Ascending aorta (tissue), 2 donors: Measurements from ENCODE around the gene TMEM266. TPM values are rescaled to one million over a fixed set of nuclear protein-coding genes. Genes with fewer than 3 reads are reported as not detected.
"Not testable (repeated sequence)": the region's sequence is repeated elsewhere in the genome, so short reads cannot be mapped to it uniquely, and the experiment has no call there.

Experiments
- DNase-seq, 2 donors: peaks; one replicate each; pipeline ENCODE4 v3.0.0-alpha.2; 2019; ENCODE audit warnings: low spot score in 2 of 2
- H3K27ac ChIP-seq, 2 donors: fragments of 200-600 bp; sonication (generic); one replicate each; pipeline ENCODE4 v1.5.1; 2016 to 2017; ENCODE audit warnings: mild to moderate bottlenecking in 1 of 2
- H3K27me3 ChIP-seq: fragments of 200-600 bp; sonication (generic); one replicate; pipeline ENCODE4 v1.5.1; 2017
- H3K36me3 ChIP-seq, 2 donors: fragments of 200-600 bp; sonication (generic); one replicate each; pipeline ENCODE4 v1.5.1; 2016
- H3K4me1 ChIP-seq, 2 donors: fragments of 200-600 bp; sonication (generic); one replicate each; pipeline ENCODE4 v1.5.1; 2016 to 2017; ENCODE audit warnings: mild to moderate bottlenecking in 1 of 2
- H3K4me3 ChIP-seq, 2 donors: fragments of 200-600 bp; sonication (generic); one replicate each; pipeline ENCODE4 v1.5.1; 2016 to 2017; ENCODE audit warnings: mild to moderate bottlenecking in 1 of 2
- H3K9me3 ChIP-seq, 2 donors: fragments of 200-600 bp; sonication (generic); one replicate each; pipeline ENCODE4 v1.5.1; 2016
- intact Hi-C: fragments of 100-400 bp; cut with DNase I; formaldehyde crosslinking; loops from one replicate; pipeline ENCODE4 v1.15.1; 2023
- total RNA-seq: library from RNA; depleted of rRNA; stranded (reverse); fragments of >200 nt; gene quantifications from one replicate; pipeline ENCODE4 v1.1.0, GENCODE V29; 2016
- TF ChIP-seq, protein P1 (sequence below), 3 experiments: fragments of 200-600 bp in 2 of 3; fragments of 450-650 bp in 1 of 3; sonication (generic) in 2 of 3; IDR thresholded peaks; one replicate each; pipeline ENCODE4 v1.5.1; 2016 to 2019; ENCODE audit warnings: antibody characterized with exemption in 3 of 3, mild to moderate bottlenecking in 1 of 3, moderate library complexity in 1 of 3

TMEM266 gene, protein sequence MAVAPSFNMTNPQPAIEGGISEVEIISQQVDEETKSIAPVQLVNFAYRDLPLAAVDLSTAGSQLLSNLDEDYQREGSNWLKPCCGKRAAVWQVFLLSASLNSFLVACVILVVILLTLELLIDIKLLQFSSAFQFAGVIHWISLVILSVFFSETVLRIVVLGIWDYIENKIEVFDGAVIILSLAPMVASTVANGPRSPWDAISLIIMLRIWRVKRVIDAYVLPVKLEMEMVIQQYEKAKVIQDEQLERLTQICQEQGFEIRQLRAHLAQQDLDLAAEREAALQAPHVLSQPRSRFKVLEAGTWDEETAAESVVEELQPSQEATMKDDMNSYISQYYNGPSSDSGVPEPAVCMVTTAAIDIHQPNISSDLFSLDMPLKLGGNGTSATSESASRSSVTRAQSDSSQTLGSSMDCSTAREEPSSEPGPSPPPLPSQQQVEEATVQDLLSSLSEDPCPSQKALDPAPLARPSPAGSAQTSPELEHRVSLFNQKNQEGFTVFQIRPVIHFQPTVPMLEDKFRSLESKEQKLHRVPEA
- not detected for total RNA-seq

DNA sequence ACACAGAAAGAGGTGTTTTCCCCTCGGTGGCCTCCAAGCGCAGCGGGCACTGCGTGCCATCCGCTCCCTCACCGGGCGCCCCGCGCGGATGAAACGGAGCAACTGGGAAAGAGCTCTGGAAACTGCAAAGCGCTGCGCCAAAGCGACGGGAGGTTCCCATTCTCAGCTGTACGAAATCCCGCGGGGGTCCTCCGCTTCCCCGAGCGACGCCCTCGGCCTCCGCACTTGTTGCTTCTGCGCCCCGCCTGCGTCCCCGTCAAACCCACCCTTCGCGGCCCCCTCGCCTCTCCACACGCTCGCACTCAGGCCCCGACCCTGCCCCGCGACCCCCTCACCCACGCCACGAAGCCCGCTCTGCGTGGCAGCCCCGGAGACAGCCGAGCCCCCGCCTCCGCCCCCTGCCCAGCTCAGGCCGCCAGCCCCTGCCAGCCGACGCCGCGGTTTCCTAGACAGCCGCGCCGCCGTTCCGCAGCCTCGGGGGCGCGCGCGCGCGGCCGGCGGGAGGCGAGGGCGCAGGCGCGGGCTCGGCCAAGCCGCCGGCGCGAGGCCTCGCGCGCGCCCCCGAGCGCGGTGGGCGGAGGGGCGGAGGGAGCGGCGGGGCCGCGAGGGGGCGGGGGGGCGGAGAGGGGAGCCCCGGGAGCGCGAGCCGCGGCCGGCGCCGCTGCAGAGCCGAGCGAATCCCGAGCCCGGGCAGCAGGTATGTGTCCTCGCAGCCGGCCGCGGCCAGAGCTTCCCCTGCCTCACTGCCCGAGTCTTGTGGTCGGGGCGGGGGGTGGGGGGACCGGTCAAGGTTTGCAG, at the start of gene TMEM266:
TMEM266 (plus strand) TSS at position 666 of the 798 bp plus-strand sequence. CDS start 74,279 bp downstream, outside the sequence.
- no peaks in the 10 kb centered on the region for H3K27me3 ChIP-seq
- H3K27ac ChIP-seq, result no peak within 1 kb of the TSS
- peak within 1 kb of the TSS; percentile 76 to 82 for H3K4me3 ChIP-seq
- DNase-seq, result peak in 1 of 2 donors; percentile 64
- H3K36me3 ChIP-seq, result no peaks in the 10 kb centered on the region
- intact Hi-C loops, result loop anchor here (2.0 kb wide), 1 partner anchor 81 kb away; no protein-coding TSS in a partner anchor
- peaks cover 4 to 10% of the 10 kb centered on the region in 2 donors for H3K4me1 ChIP-seq
- no peaks in the 10 kb centered on the region for H3K9me3 ChIP-seq
- TF ChIP-seq, protein P1, sequence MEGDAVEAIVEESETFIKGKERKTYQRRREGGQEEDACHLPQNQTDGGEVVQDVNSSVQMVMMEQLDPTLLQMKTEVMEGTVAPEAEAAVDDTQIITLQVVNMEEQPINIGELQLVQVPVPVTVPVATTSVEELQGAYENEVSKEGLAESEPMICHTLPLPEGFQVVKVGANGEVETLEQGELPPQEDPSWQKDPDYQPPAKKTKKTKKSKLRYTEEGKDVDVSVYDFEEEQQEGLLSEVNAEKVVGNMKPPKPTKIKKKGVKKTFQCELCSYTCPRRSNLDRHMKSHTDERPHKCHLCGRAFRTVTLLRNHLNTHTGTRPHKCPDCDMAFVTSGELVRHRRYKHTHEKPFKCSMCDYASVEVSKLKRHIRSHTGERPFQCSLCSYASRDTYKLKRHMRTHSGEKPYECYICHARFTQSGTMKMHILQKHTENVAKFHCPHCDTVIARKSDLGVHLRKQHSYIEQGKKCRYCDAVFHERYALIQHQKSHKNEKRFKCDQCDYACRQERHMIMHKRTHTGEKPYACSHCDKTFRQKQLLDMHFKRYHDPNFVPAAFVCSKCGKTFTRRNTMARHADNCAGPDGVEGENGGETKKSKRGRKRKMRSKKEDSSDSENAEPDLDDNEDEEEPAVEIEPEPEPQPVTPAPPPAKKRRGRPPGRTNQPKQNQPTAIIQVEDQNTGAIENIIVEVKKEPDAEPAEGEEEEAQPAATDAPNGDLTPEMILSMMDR (IDR thresholded peaks at IDR 0.05), result peak in 1 of 3 experiments; percentile 5

DNA sequence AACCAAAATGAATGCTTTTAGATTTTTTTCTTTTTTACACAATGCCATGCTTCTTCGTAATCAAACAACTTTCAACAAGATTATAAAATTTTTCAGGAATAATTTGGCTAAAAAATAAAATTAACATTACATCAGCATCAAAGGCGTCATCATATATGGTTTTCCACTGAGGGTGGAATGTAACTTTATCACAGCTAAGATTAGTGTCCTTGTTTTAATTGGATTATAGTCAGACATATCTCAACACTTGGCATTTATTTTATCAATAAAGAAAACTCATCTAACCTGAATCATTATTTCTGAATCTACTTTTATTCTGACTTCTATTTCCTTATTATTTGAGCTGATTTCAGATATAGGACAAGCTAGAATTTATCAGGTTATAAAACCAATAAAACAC, 49.2 kb upstream of the TMEM266 start:
- Histone ChIP-seq H3K9me3 (no peaks in the 10 kb centered on the region), H3K4me1 (no peaks in the 10 kb centered on the region), H3K4me3 (no peak overlapping the region), H3K27ac (no peak overlapping the region), H3K36me3 (no peaks in the 10 kb centered on the region), H3K27me3 (no peaks in the 10 kb centered on the region)
- DNase-seq, result no peak
- TF ChIP-seq, protein P1 (IDR thresholded peaks at IDR 0.05), result no peak
- intact Hi-C loops, result no loop called here

DNA sequence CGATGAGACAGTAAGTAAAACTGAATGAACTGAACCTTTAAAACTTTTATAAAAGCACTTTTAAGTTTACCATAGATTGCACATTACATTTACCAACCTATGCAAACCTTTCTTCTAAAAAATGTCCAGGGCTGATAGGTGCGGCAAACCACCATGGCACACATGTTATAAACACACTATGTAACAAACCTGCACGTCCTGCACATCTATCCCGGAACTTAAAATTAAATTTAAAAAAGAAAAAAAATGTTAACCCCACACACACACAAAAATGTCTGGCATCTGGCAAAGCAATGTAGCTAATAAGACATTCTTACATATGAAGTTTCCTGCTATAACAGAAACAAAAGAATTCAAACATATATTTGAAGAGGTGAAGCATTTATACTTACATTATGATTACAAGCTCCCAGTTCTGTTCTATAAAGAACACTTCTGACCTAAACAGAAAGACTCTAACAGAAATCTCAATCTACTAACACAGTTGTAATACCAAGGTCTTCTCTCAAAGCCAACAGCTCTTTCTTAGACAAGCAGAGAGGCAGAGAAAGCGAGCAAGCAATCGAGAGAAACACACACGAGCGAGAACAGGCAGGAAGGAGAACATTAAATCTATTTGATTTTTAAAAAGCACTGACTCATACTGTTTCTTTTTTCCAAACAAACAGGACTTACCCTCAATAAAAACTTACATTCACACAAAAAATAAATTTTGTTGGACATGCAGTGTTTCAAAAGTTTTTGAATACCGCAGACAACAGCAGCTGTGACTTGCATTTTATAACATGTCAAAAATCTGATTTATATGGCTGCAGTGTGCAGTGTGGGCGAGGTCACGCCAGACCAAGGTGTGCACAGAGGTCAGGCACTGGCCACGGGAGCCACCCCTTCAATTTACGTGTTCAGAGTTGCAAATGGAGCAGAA, 47.9 kb upstream of the TMEM266 start, which contains the start of gene NRG4:
NRG4 (minus strand) TSS at position 798 of the 925 bp plus-strand sequence. CDS start 1,194 bp downstream, outside the sequence.
- no peak for DNase-seq
- no peaks in the 10 kb centered on the region for H3K36me3 ChIP-seq
- no peaks in the 10 kb centered on the region for H3K27me3 ChIP-seq
- peak within 1 kb of the TSS; percentile 12 to 32 for H3K4me3 ChIP-seq
- H3K27ac ChIP-seq, result no peak within 1 kb of the TSS
- intact Hi-C loops, result no loop called here
- no peaks in the 10 kb centered on the region for H3K9me3 ChIP-seq
- TF ChIP-seq, protein P1 (IDR thresholded peaks at IDR 0.05), result no peak
- H3K4me1 ChIP-seq, result no peaks in the 10 kb centered on the region

DNA sequence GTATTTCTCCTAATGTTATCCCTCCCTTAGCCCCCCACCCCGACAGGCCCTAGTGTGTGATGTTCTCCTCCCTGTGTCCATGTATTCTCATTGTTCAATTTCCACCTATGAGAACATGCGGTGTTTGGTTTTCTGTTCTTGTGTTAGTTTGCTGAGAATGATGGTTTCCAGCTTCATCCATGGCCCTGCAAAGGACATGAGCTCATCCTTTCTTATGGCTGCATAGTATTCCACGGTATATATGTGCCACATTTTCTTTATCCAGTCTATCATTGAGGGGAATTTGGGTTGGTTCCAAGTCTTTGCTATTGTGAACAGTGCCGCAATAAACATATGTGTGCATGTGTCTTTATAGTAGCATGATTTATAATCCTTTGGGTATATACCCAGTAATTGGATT, 46.3 kb upstream of the TMEM266 start:
- H3K36me3 ChIP-seq, H3K4me1 ChIP-seq, intact Hi-C loops, DNase-seq, H3K27ac ChIP-seq, H3K27me3 ChIP-seq, H3K4me3 ChIP-seq, H3K9me3 ChIP-seq: not testable (repeated sequence)

DNA sequence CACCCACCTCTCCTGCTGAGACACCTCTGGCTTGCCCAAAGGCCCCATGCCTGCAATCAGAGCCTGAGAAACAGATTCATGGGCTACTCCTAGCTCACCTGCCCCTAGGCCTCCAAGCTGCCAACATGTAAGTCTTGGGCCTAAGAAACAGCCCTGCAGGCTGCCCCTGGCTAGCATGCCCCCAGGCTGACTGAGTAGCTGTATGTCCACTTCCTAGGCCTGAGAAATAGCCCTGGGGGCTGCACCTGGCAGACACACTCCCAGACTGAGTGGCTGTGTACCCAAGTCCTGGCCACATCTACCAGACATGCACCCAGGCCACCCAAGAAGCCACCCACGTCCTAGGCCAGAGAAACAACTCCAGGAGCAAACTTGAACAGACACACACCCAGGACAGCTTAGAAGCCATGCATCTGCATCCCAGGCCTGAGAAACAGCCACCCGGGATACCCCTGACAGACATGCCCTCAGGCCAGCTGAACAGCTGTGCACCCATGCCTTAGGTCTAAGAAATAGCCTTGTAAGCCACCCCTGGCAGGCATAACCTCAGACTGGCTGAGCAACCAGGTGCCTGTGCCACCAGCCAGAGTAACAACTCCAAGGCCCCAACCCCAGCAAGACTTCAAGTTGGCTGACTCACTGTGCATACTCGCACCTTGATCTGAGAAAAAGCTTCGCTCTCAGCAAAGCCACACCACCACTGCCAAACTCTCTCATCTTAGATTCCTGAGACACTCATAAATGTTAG, 35.6 kb upstream of the TMEM266 start:
- intact Hi-C loops, result no loop called here
- H3K4me1 ChIP-seq, result no peaks in the 10 kb centered on the region
- no peaks in the 10 kb centered on the region for H3K27me3 ChIP-seq
- no peak overlapping the region for H3K4me3 ChIP-seq
- no peak for DNase-seq
- TF ChIP-seq, protein P1 (IDR thresholded peaks at IDR 0.05), result no peak
- H3K36me3 ChIP-seq, result no peaks in the 10 kb centered on the region
- peaks cover 0 to 17% of the 10 kb centered on the region in 2 donors for H3K9me3 ChIP-seq
- no peak overlapping the region for H3K27ac ChIP-seq
